Daoy (cell line): ENCODE results near the gene ECM1. TPM values are rescaled to one million over a fixed set of nuclear protein-coding genes. Genes with fewer than 3 reads are reported as not detected.

ENCODE experiments used
- DNase-seq: peaks from one replicate; pipeline ENCODE4 v3.0.0-alpha.2; 2015; ENCODE audit warnings: low read depth
- total RNA-seq: library from RNA; depleted of rRNA; stranded (reverse); fragments of >200 nt; shearing (Covaris generic); gene quantifications from 2 replicates; pipeline ENCODE4 v1.2.3, GENCODE V29; 2014

Gene ECM1
- total RNA-seq, 1 experiment from 2014 or later: 13.8 TPM

- no peak for DNase-seq
Observed at GRCh38 chr1:150512846-150513245, 4.9 kb downstream of the ECM1 start.

GRCh38 chr1:150513351-150513791, 5.5 kb downstream of the ECM1 start:
- no peak for DNase-seq

- DNase-seq: no peak
Observed at GRCh38 chr1:150514260-150514659, 6.4 kb downstream of the ECM1 start.

- no peak for DNase-seq
Observed at GRCh38 chr1:150514913-150515327, 7.0 kb downstream of the ECM1 start.

GRCh38 chr1:150515328-150516049, 7.6 kb downstream of the ECM1 start, which contains the start of gene FALEC:
FALEC (plus strand) TSS chr1:150515752.
- peak; percentile 99 for DNase-seq

- no peak for DNase-seq
Observed at GRCh38 chr1:150516050-150516591, 8.2 kb downstream of the ECM1 start.

- no peak for DNase-seq
Observed at GRCh38 chr1:150516616-150517015, 8.7 kb downstream of the ECM1 start.

GRCh38 chr1:150521196-150521968, 13.5 kb downstream of the ECM1 start:
- DNase-seq: no peak

GRCh38 chr1:150525348-150525747, 17.4 kb downstream of the ECM1 start:
- no peak for DNase-seq

GRCh38 chr1:150528196-150528595, 20.3 kb downstream of the ECM1 start:
- no peak for DNase-seq

- DNase-seq: peak; percentile 53
Observed at GRCh38 chr1:150529017-150529416, 21.1 kb downstream of the ECM1 start.

- DNase-seq: no peak
Observed at GRCh38 chr1:150530491-150531159, 22.7 kb downstream of the ECM1 start.

GRCh38 chr1:150532860-150533259, 25.0 kb downstream of the ECM1 start:
- DNase-seq: no peak

- no peak for DNase-seq
Observed at GRCh38 chr1:150534002-150534401, 26.1 kb downstream of the ECM1 start.

- DNase-seq: no peak
Observed at GRCh38 chr1:150535511-150536287, 27.8 kb downstream of the ECM1 start.

- DNase-seq: no peak
Observed at GRCh38 chr1:150536836-150537731, 29.2 kb downstream of the ECM1 start.

- peak; percentile 63 for DNase-seq
Observed at GRCh38 chr1:150537732-150538684, 30.1 kb downstream of the ECM1 start.

GRCh38 chr1:150543500-150544143, 35.7 kb downstream of the ECM1 start:
- DNase-seq: no peak

GRCh38 chr1:150544204-150544603, 36.3 kb downstream of the ECM1 start:
- DNase-seq: no peak
